WERI-Rb-1 (cell line): ENCODE measurements around the gene KDM8.

ENCODE experiments used
- DNase-seq: peaks from one replicate; pipeline ENCODE4 v3.0.0-alpha.2; 2020
- H3K27ac ChIP-seq: fragments of 250-450 bp; sonication (Bioruptor Pico); 2 replicates; pipeline ENCODE4 v1.5.1; 2020; ENCODE audit warnings: mild to moderate bottlenecking, moderate library complexity
- H3K27me3 ChIP-seq: fragments of 250-450 bp; sonication (Bioruptor Pico); 2 replicates; pipeline ENCODE4 v1.5.1; 2021; ENCODE audit warnings: mild to moderate bottlenecking, low read depth, moderate library complexity; ENCODE audit not compliant: insufficient read depth, severe bottlenecking
- H3K36me3 ChIP-seq: fragments of 250-450 bp; sonication (Bioruptor Pico); 2 replicates; pipeline ENCODE4 v1.5.1; 2020; ENCODE audit warnings: mild to moderate bottlenecking, moderate library complexity
- H3K4me3 ChIP-seq: 2 replicates; pipeline ENCODE4 v1.5.1; 2011; ENCODE audit warnings: low read depth, mild to moderate bottlenecking, control low read depth, low read length
- H3K9me3 ChIP-seq: fragments of 250-450 bp; sonication (Bioruptor Pico); 2 replicates; pipeline ENCODE4 v1.5.1; 2021; ENCODE audit warnings: mild to moderate bottlenecking, moderate library complexity; ENCODE audit not compliant: severe bottlenecking
- TF ChIP-seq, protein P1 (sequence below): IDR thresholded peaks from 2 replicates; pipeline ENCODE4 v1.5.1; 2011; ENCODE audit warnings: low read depth, mild to moderate bottlenecking, control low read depth, inconsistent platforms, low read length

KDM8 gene

DNA sequence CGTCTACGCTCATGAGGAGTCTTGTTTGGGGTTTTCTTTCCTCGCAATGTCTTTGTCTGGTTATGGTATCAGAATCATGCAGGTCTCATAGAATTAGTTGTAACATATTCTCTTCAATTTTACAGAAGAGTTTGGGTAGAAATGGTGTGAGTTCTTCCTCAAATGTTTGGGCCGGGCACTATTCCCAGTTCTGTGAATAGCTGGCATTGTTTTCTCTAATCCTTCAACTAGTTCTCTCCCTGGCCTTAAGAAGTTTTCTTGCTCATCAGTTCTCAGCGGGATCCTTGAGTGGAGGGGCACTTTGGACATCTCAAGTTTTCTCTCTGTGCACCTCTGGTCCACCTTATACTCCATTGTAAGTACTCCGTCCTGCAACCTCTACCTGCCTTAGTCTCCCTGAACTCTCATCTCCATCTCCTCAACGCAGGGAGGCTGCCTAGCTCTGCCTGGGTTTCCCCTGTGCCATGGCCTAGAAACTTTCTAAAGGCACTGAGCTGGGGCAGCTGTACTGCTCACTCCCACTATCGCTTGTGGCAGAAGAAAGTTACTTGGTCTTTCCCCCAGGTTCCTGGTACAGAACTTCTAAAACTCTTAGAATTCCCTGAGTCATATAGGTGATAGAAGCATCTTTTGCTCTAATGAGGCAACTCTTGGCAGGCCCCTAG lies 48.3 kb downstream of the KDM8 start:
- no peak for DNase-seq
- Histone ChIP-seq H3K9me3 (no peaks in the 10 kb centered on the region), H3K4me3 (no peak overlapping the region), H3K36me3 (no peaks in the 10 kb centered on the region), H3K27me3 (no peaks in the 10 kb centered on the region), H3K27ac (no peak overlapping the region)
- TF ChIP-seq, protein P1, sequence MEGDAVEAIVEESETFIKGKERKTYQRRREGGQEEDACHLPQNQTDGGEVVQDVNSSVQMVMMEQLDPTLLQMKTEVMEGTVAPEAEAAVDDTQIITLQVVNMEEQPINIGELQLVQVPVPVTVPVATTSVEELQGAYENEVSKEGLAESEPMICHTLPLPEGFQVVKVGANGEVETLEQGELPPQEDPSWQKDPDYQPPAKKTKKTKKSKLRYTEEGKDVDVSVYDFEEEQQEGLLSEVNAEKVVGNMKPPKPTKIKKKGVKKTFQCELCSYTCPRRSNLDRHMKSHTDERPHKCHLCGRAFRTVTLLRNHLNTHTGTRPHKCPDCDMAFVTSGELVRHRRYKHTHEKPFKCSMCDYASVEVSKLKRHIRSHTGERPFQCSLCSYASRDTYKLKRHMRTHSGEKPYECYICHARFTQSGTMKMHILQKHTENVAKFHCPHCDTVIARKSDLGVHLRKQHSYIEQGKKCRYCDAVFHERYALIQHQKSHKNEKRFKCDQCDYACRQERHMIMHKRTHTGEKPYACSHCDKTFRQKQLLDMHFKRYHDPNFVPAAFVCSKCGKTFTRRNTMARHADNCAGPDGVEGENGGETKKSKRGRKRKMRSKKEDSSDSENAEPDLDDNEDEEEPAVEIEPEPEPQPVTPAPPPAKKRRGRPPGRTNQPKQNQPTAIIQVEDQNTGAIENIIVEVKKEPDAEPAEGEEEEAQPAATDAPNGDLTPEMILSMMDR: no peak

- DNase-seq: no peak
- H3K36me3 ChIP-seq: no peaks in the 10 kb centered on the region
- H3K9me3 ChIP-seq: no peaks in the 10 kb centered on the region
- no peak overlapping the region for H3K27ac ChIP-seq
- no peak overlapping the region for H3K4me3 ChIP-seq
- H3K27me3 ChIP-seq: no peaks in the 10 kb centered on the region
- TF ChIP-seq, protein P1: no peak
These were observed 48.9 kb downstream of the KDM8 start for GRCh38 chr16:27252206-27252585.

DNA sequence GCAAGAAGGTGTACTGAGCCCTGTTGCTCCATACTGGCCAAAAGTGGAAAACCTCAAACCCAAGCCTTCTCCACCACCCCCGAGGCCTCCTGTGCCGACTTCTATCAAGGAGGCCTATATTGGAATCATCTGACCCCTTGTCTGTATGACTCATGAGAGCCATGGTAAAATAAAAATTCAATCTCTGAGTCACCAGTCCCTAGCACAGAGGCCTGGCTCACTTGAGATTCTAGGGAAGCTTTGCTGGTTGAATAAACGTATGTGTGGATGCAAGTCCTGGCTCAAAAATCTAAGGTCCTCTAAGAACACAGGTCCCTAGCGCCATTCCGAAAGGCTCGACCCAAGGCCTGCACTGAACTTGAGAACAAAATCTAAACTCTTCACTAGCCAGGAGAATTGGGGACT lies 50.2 kb downstream of the KDM8 start:
- Histone ChIP-seq H3K9me3 (no peaks in the 10 kb centered on the region), H3K36me3 (no peaks in the 10 kb centered on the region), H3K4me3 (no peak overlapping the region), H3K27me3 (no peaks in the 10 kb centered on the region), H3K27ac (no peak overlapping the region)
- TF ChIP-seq, protein P1: no peak
- DNase-seq: no peak

DNA sequence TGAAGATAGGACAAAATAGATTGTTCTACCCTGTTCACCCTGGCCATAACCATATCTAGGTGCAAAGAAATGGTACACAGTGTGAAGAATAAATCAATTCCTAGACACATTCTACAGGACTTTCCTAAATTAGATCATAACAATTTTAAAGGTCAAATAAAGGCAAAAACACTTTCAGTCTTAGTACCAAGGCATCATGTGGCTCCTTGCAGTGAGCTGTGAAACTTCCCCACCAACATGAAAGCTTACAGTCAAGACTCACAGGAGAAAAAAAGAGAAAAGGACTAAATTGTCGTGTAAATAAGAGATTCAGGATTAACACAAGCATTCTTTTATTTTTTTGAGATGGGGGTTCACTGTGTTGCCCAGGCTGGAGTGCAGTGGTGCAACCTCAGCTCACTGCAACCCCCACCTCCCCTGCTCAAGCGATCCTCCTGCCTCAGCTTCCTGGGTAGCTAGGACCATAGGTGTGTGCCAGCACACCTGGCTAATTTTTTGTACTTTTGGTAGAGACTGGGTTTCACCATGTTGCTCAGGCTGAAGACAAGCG lies 51.0 kb downstream of the KDM8 start:
- TF ChIP-seq, protein P1: no peak
- H3K27ac ChIP-seq: no peak overlapping the region
- no peaks in the 10 kb centered on the region for H3K9me3 ChIP-seq
- H3K36me3 ChIP-seq: no peaks in the 10 kb centered on the region
- DNase-seq: no peak
- no peaks in the 10 kb centered on the region for H3K27me3 ChIP-seq
- no peak overlapping the region for H3K4me3 ChIP-seq

GRCh38 chr16:27256861-27257260 lies 53.5 kb downstream of the KDM8 start:
- no peaks in the 10 kb centered on the region for H3K27me3 ChIP-seq
- no peak for DNase-seq
- no peak overlapping the region for H3K4me3 ChIP-seq
- TF ChIP-seq, protein P1: no peak
- H3K36me3 ChIP-seq: no peaks in the 10 kb centered on the region
- H3K27ac ChIP-seq: no peak overlapping the region
- no peaks in the 10 kb centered on the region for H3K9me3 ChIP-seq

GRCh38 chr16:27257271-27257670 lies 53.9 kb downstream of the KDM8 start:
- TF ChIP-seq, protein P1: no peak
- DNase-seq: no peak
- Histone ChIP-seq H3K27ac (no peak overlapping the region), H3K4me3 (no peak overlapping the region), H3K9me3 (no peaks in the 10 kb centered on the region), H3K27me3 (no peaks in the 10 kb centered on the region), H3K36me3 (no peaks in the 10 kb centered on the region)
